HG02798 (cell line): ENCODE results near the gene HIRA.
"Not testable (repeated sequence)": the region's sequence is repeated elsewhere in the genome, so short reads cannot be mapped to it uniquely, and the experiment has no call there.

Experiments used
- ATAC-seq: cut with Tn5 transposase; IDR thresholded peaks from one replicate; pipeline ENCODE4 v1.9.1; 2021; ENCODE audit warnings: mild to moderate bottlenecking; ENCODE audit not compliant: unreplicated experiment, poor library complexity

The HIRA gene

DNA sequence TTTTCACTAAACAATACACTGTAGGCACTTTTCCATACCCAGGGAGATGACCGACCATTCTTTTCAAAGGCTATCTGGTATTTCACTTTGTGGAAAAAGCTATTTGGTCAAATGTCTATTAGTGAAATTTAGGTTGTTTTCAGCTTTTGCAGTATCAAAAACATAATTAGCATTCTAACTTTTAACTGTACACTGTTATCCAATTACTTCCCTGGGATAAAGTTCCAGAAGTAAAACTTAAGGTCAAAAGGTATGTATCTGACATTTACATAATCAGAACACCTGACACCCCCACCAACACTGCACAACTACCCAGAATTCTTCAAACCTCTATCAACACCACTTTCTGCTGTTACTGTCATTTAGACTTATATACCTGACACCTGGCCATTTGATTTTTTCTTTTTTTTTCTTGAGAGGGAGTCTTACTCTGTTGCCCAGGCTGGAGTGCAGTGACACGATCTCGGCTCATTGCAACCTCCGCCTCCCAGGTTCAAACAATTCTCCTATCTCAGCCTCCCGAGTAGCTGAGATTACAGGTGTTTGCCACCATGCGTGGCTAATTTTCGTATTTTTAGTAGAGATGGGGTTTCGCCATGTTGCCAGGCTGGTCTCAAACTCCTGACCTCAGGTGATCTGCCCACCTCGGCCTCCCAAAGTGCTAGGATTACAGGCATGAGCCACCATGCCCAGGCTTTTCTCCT, 13.9 kb upstream of the HIRA start:
- ATAC-seq, result not testable (repeated sequence)

DNA sequence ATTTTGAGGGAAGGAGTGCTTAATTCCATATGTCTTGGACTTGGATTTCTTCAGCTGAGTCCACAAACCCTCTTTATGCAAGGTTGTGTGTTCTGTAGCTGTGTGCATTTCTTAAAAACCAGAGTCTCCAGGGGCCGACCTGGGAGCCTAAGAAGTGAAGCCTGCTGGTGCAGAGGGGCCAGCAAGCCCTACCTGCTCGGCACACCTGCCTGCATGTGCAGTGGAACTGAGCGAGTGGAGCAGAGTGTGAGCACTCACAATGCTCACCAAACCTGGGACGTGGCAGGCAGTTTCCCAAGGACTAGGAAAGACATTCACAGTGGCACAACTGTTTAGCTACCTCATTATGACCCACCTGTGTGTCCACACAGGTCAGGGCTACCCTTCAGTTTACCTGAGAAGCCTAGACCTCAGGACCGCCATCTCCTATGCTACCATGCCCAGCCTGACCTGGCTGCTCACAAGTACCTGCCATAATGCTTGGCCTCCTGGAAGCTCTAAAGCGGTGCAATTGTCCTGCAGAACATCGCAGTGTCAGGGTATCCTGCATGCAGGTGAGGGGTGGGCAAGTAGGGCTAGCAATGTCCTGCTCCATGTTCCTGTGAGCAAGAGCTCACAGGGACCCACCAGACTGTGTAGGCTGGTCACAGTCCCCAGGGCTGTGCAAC, 12.1 kb upstream of the HIRA start:
- no peak for ATAC-seq

- no peak for ATAC-seq
Observed at GRCh38 chr22:19442166-19442565, 10.6 kb upstream of the HIRA start.

DNA sequence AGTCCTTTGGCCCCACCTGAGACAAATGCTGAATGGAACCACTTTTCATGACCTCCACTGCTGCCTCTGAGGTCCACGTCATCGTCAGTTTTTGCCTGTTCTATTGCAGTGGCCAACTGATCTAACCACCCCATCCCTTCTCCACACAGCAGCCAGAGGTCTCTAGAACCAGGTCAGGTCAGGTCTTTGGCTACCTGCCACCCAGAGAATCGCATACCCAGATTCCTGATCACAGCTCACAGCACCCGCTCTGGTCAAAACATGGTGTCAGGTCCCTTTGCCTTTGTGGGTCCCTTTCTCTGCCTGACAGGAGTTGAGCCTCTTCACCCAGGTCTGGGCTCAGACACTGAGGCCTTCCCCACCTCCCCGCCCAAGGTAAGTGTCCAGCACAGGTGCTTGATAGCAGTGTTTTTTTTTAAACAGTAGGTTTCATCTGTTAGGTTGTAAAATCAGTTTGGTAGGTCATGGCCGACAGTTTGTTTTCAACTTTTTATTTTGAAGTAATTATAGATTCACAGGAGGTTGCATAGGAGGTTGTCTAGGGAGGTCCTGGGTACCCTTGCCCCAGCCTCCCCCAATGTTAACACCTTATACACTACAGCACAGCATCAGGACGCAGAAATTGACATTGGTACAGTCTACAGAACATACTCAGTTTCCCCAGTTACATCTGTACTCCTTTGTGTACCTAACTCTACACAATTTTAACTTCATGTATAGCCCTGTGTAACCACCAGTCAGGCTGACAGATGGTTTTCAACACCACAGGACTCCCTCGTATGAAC, 9.1 kb upstream of the HIRA start:
- no peak for ATAC-seq

- ATAC-seq, result no peak
Observed at GRCh38 chr22:19438298-19438697, 6.8 kb upstream of the HIRA start.

DNA sequence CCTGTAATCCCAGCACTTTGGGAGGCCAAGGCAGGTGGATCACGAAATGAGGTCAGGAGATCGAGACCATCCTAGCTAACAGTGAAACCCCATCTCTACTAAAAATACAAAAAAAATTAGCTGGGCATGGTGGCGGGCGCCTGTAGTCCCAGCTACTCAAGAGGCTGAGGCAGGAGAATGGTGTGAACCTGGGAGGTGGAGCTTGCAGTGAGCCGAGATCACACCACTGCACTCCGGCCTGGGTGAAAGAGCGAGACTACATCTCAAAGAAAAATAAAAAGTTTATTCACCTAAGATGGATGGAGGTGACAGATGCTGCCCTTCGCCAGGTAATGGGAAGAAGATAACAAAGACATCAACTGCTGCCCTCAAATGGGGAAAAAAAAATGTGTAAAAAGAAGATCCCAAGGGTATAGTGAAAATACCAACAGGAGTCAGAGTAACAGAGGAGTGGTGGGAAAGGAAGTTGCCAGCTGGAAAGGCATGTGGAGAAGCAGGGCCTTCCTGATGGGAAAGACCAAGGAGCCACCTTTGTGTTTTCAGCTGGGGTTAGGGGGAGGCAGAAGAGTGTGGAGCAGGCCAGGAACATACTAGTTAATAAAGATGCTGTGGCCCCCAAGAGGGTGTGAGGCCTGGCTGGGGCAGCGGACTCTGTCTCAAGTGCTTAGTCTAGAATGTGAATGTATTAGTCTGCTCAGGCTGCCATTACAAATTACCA, 5.1 kb upstream of the HIRA start:
- ATAC-seq, result not testable (repeated sequence)

GRCh38 chr22:19434829-19435580, 3.5 kb upstream of the HIRA start:
- ATAC-seq, result no peak

- ATAC-seq, result no peak
Observed at GRCh38 chr22:19434401-19434800, 2.9 kb upstream of the HIRA start.

DNA sequence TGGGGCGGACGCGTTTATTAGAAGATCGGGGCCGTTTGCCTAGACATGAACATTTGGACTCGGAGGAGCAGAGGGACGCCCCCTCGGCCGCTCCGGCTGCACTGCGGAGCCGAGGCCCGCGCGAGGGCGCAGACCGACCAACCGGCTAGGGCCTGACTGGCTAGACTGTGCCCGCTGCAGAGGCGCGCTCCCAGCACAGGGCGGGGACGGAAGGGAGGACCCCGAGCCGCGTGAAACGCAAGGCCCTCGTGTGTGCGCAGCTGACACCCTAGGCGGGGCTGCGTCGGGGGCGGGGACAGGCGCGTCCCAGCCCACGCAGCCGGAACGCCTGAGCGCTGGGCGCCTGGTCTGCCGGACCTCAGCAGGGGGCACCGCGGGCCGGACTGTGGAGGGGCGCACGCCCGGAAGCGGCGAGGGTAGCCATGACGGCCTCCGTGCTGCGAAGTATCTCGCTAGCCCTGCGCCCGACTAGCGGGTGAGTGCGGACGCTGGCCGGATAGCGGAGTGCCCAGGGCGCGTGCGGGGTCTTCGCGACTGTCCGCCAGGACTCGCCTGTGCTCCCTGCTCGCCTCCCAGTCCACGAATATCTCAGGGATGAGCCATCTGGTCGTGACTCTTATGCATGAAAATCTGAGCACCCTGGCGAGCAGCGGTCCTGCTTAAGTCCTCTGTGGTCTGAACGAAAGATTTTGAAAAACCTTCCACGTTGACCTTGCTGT, 759 bp upstream of the HIRA start, which contains the start of gene MRPL40:
MRPL40 (plus strand) TSS at position 413 of the 719 bp plus-strand sequence; CDS start at position 423, 10 bp downstream.
- peak; percentile 79 for ATAC-seq

GRCh38 chr22:19430890-19431541, 517 bp downstream of the HIRA start:
- peak; percentile 1 for ATAC-seq

GRCh38 chr22:19429950-19430889, 1.3 kb downstream of the HIRA start:
- no peak for ATAC-seq

- ATAC-seq, result no peak
Observed at GRCh38 chr22:19424186-19424500, 7.4 kb downstream of the HIRA start.

GRCh38 chr22:19422440-19423301, 8.9 kb downstream of the HIRA start:
- no peak for ATAC-seq

- no peak for ATAC-seq
Observed at GRCh38 chr22:19420321-19420720, 11.2 kb downstream of the HIRA start.

DNA sequence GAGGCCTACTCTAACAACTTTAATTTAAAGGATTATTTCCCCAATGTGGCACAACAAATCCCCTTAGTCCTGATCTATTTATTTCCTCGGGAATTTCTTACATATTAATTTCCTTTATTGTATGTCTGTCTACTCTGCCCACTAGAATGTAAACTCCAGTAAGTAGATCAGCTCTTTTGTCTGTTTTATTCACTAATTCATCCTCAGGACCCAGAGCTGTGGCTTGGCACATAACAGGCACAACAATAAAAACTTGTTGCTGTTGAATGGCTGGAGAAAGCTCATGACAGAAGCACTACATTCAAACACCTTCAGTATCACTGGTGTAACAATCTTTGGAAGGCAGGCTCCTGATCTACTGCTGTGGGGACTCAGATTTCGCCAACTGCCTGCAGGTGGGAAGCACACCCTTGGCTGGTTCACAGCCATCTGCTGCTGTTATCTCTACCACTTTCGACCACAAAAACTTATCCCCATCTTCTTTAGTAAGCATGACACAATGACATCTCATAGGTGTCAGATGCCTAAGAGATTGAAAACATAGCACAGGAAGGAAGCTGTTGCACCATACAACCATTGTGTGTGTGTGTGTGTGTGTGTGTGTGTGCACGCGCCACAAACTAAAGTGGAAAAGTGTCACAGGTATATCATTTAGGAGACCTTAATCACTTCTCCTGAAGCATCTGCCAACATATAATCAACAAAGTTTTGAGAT, 11.9 kb downstream of the HIRA start:
- peak; percentile 53 for ATAC-seq

- no peak for ATAC-seq
Observed at GRCh38 chr22:19419086-19419463, 12.5 kb downstream of the HIRA start.
